ENCODE measurements around the gene PGBD5. TPM values are rescaled to one million over a fixed set of nuclear protein-coding genes. Genes with fewer than 3 reads are reported as not detected.

PGBD5 gene
- total RNA-seq, 1 donor from 2014 or later, result 72.4 TPM

DNA sequence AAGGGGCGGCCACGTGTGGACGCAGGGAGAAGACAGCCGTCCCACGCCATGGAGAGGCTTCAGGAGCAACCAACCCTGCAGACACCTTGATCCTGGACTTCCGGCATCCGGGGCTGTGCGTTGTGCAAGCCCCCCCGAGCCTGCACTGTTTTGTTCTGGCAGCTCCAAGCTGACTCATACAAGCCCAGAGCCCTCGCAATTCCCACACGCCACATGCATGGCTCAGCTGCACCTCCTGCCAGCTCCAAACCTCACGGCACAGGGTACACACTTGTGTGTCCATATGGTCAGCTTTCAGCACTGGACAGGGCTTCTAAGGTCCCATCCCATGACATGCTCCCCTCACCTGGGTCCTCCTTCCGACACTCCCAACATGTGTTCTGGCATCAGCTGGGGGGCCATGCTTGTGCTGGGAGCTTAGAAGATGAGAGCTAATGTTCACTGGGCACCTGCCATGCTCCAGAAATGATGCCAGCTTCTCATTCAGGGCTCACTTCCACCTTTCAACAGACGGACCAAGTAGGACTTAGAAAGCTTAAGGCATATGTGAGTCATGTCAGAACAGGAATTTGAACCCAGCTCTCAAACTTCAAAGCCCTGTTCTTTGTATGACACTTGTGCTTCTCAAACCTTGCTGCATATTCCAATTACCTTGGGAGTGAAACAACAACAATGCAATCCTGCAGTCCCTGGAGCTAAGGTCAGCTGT is 137.3 kb downstream of the PGBD5 start:
- no peak overlapping the region for H3K4me3 Mint-ChIP-seq (ENCODE audit: unreplicated experiment)
- H3K4me1 Mint-ChIP-seq (ENCODE audit: low read depth, unreplicated experiment), result peaks cover 16% of the 10 kb centered on the region
- H3K9me3 Mint-ChIP-seq (ENCODE audit: unreplicated experiment), result peaks cover 9% of the 10 kb centered on the region
- no peak overlapping the region for H3K27ac Mint-ChIP-seq (ENCODE audit: unreplicated experiment)
- TF ChIP-seq, protein P1, sequence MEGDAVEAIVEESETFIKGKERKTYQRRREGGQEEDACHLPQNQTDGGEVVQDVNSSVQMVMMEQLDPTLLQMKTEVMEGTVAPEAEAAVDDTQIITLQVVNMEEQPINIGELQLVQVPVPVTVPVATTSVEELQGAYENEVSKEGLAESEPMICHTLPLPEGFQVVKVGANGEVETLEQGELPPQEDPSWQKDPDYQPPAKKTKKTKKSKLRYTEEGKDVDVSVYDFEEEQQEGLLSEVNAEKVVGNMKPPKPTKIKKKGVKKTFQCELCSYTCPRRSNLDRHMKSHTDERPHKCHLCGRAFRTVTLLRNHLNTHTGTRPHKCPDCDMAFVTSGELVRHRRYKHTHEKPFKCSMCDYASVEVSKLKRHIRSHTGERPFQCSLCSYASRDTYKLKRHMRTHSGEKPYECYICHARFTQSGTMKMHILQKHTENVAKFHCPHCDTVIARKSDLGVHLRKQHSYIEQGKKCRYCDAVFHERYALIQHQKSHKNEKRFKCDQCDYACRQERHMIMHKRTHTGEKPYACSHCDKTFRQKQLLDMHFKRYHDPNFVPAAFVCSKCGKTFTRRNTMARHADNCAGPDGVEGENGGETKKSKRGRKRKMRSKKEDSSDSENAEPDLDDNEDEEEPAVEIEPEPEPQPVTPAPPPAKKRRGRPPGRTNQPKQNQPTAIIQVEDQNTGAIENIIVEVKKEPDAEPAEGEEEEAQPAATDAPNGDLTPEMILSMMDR (IDR thresholded peaks at IDR 0.05; ENCODE audit: partially characterized antibody, unreplicated experiment), result no peak
- H3K36me3 Mint-ChIP-seq (ENCODE audit: unreplicated experiment), result no peaks in the 10 kb centered on the region
- DNase-seq, result no peak
- peaks cover 11% of the 10 kb centered on the region for H3K27me3 Mint-ChIP-seq (ENCODE audit: unreplicated experiment)

DNA sequence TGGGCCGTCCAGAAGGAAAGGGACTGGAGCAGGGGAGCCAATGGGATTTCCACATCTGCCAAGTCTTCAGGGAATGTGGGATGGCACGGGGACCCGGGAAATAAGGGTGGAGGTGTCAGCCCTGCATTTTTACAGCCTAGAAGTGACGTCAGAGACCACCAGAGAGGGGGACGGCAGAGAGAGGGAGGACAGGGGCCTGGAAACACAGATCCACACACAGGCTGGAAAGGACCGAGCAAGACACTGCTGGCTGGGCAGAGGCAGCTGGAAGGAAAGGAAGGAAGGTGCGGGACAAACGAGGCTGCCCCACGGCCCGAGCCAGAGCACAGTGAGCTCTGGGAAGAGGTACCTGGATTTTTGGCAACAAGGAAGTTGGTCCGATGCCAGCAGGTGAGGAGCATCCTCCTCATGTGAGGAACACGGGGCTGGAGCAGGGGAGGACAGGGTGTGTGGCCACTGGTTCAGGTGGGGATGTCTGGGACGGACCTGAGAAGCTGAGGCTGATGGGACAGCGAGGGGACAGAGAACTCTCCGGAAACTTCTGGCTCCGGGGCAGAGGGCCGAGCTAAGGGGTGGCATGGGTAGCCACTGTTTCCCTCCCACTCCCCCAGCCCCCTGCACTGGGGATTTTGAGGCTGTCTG is 138.3 kb downstream of the PGBD5 start:
- no peak overlapping the region for H3K4me3 Mint-ChIP-seq (ENCODE audit: unreplicated experiment)
- peaks cover 9% of the 10 kb centered on the region for H3K27me3 Mint-ChIP-seq (ENCODE audit: unreplicated experiment)
- peaks cover 6% of the 10 kb centered on the region for H3K9me3 Mint-ChIP-seq (ENCODE audit: unreplicated experiment)
- H3K4me1 Mint-ChIP-seq (ENCODE audit: low read depth, unreplicated experiment), result peaks cover 10% of the 10 kb centered on the region
- no peaks in the 10 kb centered on the region for H3K36me3 Mint-ChIP-seq (ENCODE audit: unreplicated experiment)
- TF ChIP-seq, protein P1 (IDR thresholded peaks at IDR 0.05; ENCODE audit: partially characterized antibody, unreplicated experiment), result no peak
- no peak for DNase-seq
- H3K27ac Mint-ChIP-seq (ENCODE audit: unreplicated experiment), result no peak overlapping the region

DNA sequence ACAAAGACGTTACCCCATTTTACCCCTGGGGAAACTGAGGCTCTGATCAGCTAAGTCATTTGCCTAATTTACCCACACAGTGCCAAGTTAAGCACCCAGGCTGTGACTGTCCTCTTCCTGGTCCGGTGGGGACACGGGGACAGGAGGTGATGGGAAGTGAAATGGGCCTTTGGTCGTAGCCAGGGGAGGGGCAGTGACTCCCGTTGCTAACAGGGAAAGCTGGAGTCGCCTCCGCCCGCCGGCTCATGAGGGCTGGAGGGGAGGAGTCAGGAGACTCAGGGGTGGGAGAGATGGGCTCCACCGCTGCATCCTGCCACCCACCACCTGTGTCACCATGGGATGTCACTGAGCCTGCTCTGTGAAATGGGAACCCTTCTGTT is 139.3 kb downstream of the PGBD5 start:
- H3K9me3 Mint-ChIP-seq (ENCODE audit: unreplicated experiment), result peaks cover 6% of the 10 kb centered on the region
- H3K36me3 Mint-ChIP-seq (ENCODE audit: unreplicated experiment), result no peaks in the 10 kb centered on the region
- no peak overlapping the region for H3K4me3 Mint-ChIP-seq (ENCODE audit: unreplicated experiment)
- H3K27ac Mint-ChIP-seq (ENCODE audit: unreplicated experiment), result no peak overlapping the region
- no peak for DNase-seq
- TF ChIP-seq, protein P1 (IDR thresholded peaks at IDR 0.05; ENCODE audit: partially characterized antibody, unreplicated experiment), result no peak
- peaks cover 5% of the 10 kb centered on the region for H3K27me3 Mint-ChIP-seq (ENCODE audit: unreplicated experiment)
- H3K4me1 Mint-ChIP-seq (ENCODE audit: low read depth, unreplicated experiment), result peaks cover 7% of the 10 kb centered on the region

DNA sequence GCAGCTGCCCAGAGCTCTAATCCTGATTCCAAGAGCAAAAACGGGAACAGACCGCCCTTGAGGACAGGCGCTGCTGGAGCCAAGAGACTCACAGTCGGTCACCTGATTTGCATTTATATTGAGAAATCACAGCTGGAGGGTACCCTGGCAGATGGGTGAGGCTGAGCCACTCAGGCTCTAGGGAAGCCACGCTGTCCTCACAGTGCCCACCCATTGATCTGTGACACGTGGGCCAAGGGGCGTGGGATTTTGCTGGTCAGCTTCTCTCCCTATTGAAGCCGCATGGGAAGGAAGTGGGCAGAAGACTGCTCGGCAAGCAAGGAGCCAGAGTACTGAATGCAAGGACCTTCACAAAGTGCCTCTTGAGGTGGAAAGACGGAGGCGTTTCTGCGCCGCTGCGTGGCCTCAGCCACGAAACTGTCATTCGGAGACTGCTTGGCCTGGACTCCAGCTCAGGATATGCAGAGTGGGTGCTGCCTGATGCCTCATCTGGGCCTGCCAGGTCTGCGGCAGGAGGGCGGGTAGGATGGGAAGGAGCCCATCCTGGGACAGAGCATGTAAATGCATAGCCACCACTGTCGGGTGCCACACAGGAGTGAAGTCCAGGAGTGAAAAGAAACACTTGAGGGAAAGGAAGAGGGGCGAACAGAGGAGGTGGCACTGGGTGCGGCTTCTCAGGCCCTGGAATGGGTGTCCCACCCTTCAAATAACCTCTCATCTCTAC is 139.8 kb downstream of the PGBD5 start:
- Mint-ChIP-seq H3K27ac (ENCODE audit: unreplicated experiment) (peak overlapping the region; percentile 62), H3K36me3 (ENCODE audit: unreplicated experiment) (no peaks in the 10 kb centered on the region), H3K9me3 (ENCODE audit: unreplicated experiment) (peaks cover 7% of the 10 kb centered on the region), H3K27me3 (ENCODE audit: unreplicated experiment) (peaks cover 5% of the 10 kb centered on the region), H3K4me1 (ENCODE audit: low read depth, unreplicated experiment) (peaks cover 7% of the 10 kb centered on the region), H3K4me3 (ENCODE audit: unreplicated experiment) (no peak overlapping the region)
- TF ChIP-seq, protein P1 (IDR thresholded peaks at IDR 0.05; ENCODE audit: partially characterized antibody, unreplicated experiment), result no peak
- peak; percentile 54 for DNase-seq
